HepG2 (cell line): ENCODE measurements around the gene FERMT2. TPM values are rescaled to one million over a fixed set of nuclear protein-coding genes. Genes with fewer than 3 reads are reported as not detected.

Experiments used
- CTCF ChIP-seq: sonication (generic); formaldehyde crosslinking; IDR thresholded peaks from 2 replicates; pipeline ENCODE4 v1.5.0; 2020; ENCODE audit warnings: mild to moderate bottlenecking, missing genetic modification reagents, moderate library complexity
- NFYB ChIP-seq: sonication (generic); formaldehyde crosslinking; IDR thresholded peaks from 2 replicates; pipeline ENCODE4 v1.4.0; 2020; ENCODE audit warnings: missing genetic modification reagents
- NR2F1 ChIP-seq, 2 experiments: fragments of 450-650 bp in 1 of 2; formaldehyde crosslinking in 1 of 2; IDR thresholded peaks; 2 replicates each; pipeline versions ENCODE4 v1.5.0 to v1.6.1; 2016 to 2020; ENCODE audit warnings: mild to moderate bottlenecking in 1 of 2, missing compliant biosample characterization in 1 of 2, missing genetic modification reagents in 1 of 2, moderate library complexity in 1 of 2
- NR2F6 ChIP-seq, 2 experiments: IDR thresholded peaks; 2 replicates each; pipeline ENCODE4 v1.6.1; 2016; ENCODE audit warnings: antibody characterized with exemption in 1 of 2, mild to moderate bottlenecking in 1 of 2
- PPARG ChIP-seq: conservative IDR thresholded peaks from 2 replicates; pipeline ENCODE4 v1.6.1; 2016; ENCODE audit warnings: missing biosample characterization, missing genetic modification reagents
- RAD21 ChIP-seq: fragments of 450-650 bp; formaldehyde crosslinking; IDR thresholded peaks from 2 replicates; pipeline ENCODE4 v1.5.0; 2020; ENCODE audit warnings: mild to moderate bottlenecking
- STAG1 ChIP-seq: sonication (generic); formaldehyde crosslinking; IDR thresholded peaks from 2 replicates; pipeline ENCODE4 v1.4.0; 2020; ENCODE audit warnings: missing genetic modification reagents
- TRIM24 ChIP-seq: sonication (generic); formaldehyde crosslinking; IDR thresholded peaks from 2 replicates; pipeline ENCODE4 v1.8.0; 2022; ENCODE audit warnings: mild to moderate bottlenecking, missing genetic modification reagents
- ZBTB43 ChIP-seq: sonication (generic); formaldehyde crosslinking; conservative IDR thresholded peaks from 2 replicates; pipeline ENCODE4 v1.4.0; 2020; ENCODE audit warnings: missing genetic modification reagents
- ZNF646 ChIP-seq: sonication (generic); formaldehyde crosslinking; IDR thresholded peaks from 2 replicates; pipeline ENCODE4 v1.9.0; 2021; ENCODE audit warnings: mild to moderate bottlenecking, missing genetic modification reagents
- polyA plus RNA-seq, 8 experiments: library from polyadenylated mRNA; depleted of rRNA in 3 of 8; stranded (reverse) in 7 of 8; unstranded in 1 of 8; fragments of >200 nt; fragmentation: Illumina TruSeq in 4 of 8; extraction: Trizol in 4 of 8; gene quantifications; 2 replicates each; pipeline versions ENCODE4 v1.2.1 to v1.2.3, GENCODE V29; 2011 to 2016; ENCODE audit warnings: low read depth in 4 of 8, missing spikeins in 1 of 8, mixed read lengths in 1 of 8; ENCODE audit not compliant: insufficient read depth in 1 of 8
- total RNA-seq, 5 experiments: library from RNA; depleted of rRNA; stranded (reverse); fragments of >200 nt; fragmentation: Illumina TruSeq; extraction: Trizol; gene quantifications; 2 replicates each; pipeline ENCODE4 v1.2.3, GENCODE V29; 2016; ENCODE audit warnings: low read depth in 1 of 5

FERMT2 gene
- total and polyA plus RNA-seq, 2 of the 13 experiments (the other 11 are each of a cell fraction or from before 2014, with no cell fraction given): 36.2 to 60.4 TPM

- peak; percentile 80 for TF ChIP-seq CTCF
- peak; percentile 63 for TF ChIP-seq RAD21
- TF ChIP-seq PPARG (CRISPR knock-in tag): peak; percentile 94
- TF ChIP-seq TRIM24 (CRISPR knock-in tag): no peak
- peak; percentile 50; the same call in 1 of the 2 replicates for TF ChIP-seq ZBTB43 (CRISPR knock-in tag)
- no peak for TF ChIP-seq NFYB
- TF ChIP-seq STAG1 (CRISPR knock-in tag): peak; percentile 81
- no peak for TF ChIP-seq ZNF646 (CRISPR knock-in tag)
- 0 out of 4 replicates have a peak, but pooled peaks of 1 of the 2 experiments have one; percentile 22 for TF ChIP-seq NR2F1 (CRISPR knock-in tag; IDR thresholded peaks at IDR 0.05)
- no peak for TF ChIP-seq NR2F6 (IDR thresholded peaks at IDR 0.05)
- 0 out of 2 replicates have a peak, but pooled peaks have one; percentile 38 for TF ChIP-seq NR2F6 (CRISPR knock-in tag; IDR thresholded peaks at IDR 0.05)
- TF ChIP-seq, all 625 proteins: peak for 13
These were observed 26.8 kb downstream of the FERMT2 start (continued) for GRCh38 chr14:52923902-52924575.
